Stimulated activated CD4-positive, alpha-beta T cell treated with anti-CD3 and anti-CD28 coated beads, Interleukin-2, amount 100 ng/mL, for 24 hours (primary cell): ENCODE data around the gene KCNJ4.

Experiments
- DNase-seq, 2 donors: peaks; one replicate each; pipeline ENCODE4 v3.0.0-alpha.2; 2020

KCNJ4 gene

DNA sequence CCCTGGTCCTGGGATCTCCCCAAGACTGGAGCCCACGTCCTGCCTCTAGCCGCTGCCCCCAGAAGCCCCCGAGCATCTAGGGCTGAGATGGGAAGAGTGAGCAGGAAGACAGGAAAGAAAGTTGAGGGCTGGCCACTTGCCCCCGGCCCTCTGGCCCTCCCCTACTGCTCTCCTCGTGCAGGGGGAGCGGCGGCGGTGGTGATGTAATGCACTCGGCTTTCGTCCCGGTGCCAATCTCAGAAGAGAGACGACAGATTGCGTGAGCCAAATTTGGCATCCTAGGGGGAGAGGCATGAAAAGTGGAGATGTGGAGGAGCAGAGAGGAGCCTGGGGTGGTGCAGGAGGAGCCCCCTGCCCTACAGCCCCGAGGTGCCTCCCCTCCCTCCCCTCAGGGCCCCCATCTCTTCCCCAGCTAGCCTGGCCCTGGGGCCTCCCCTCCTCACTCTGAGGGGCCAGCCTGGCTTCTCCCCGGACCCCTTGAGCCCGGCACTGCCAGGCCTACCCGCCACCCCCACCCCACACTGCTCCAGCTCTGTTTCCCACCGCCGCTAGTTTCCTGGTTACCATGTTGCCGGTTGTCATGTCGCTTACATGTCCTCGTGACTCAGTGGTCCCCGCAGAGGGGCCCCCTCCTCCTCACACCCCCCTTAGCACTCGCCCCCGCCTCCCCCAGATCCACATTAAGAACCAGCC is 2.5 kb downstream of the KCNJ4 start:
- no peak for DNase-seq

DNA sequence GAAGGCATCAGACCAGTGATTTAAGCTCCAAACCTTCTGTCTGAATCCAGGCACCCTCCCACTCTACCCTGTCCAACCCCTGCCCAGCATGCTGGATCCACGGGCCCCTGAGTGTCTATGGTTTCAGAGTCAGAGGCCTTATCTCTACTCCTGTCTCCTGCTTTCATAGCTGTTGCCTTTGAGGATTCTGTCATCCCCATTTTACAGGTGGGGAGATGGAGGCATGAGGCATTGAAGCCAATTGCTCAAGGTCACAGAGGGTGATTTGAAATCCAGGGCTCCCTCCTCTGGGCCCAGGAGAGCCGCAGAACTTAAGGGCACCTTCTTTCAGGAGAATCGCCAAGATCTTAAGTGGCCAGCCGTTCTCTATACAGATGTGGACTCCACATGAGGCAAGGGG is 3.1 kb downstream of the KCNJ4 start:
- no peak for DNase-seq

DNA sequence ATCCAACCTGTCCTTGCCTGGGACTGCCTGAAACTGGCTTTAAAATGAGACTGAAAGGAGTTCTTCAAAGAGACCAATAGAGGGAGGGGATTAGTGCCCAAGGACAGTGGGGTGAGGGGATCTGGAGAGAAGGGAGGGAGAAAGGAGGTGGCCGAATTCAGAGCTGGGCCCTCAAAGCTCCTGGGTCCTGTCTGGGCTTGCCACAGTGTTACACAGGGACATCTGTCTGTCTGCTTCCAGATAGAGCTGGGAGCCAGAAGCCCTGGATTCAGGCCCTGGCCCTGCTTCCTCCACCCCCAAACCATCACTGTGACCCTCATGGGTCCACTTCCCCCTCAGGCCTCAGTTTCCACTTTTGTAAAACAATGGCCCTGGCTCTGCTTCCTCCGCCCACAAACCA is 3.6 kb downstream of the KCNJ4 start:
- no peak for DNase-seq

DNA sequence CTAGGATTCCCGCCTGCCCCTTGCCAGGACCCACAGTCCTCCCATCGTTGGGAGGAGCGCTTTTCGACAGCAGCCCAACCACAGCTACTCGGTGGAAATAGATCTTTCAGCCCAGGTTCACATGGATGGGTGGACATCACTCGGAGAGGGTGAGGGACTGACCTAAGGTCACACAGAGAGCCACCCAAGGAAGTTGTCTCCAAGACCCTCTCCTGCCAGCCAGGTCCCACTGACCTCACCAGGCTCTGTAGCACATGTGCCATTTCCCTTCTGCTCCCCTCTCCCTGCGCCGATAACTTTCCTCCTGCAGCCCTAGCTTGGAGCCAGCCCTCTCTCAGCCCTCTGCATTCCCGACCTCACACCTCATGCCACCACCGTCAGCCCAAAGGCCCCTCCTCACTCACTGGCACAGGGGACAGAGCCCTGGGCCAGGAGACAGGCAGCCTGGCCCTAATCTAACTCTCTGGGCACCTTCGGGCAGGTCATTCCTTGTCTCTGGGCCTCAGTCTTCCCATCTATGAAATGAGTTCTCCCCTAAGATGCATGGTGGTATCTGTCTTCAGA is 4.7 kb downstream of the KCNJ4 start:
- no peak for DNase-seq

DNA sequence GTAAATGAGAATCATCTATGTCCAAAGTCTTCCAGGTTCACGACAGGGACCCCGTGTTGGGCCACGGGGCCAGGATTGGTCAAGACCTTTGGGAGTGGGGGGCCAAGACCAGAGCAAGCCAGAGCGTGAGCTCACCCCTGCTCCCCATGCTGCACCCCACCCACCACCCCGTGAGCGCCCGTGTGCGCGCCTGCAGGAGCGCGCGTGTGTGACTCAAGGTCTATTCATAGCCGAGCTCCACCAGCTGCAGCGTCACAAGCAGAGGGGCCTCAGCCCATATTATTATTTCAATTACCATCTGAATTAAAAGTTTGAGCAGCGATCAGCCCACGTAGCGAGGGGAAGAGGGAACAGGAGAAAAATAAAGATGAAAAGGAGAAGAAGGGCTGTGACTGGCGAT is 5.2 kb downstream of the KCNJ4 start:
- DNase-seq, result no peak

DNA sequence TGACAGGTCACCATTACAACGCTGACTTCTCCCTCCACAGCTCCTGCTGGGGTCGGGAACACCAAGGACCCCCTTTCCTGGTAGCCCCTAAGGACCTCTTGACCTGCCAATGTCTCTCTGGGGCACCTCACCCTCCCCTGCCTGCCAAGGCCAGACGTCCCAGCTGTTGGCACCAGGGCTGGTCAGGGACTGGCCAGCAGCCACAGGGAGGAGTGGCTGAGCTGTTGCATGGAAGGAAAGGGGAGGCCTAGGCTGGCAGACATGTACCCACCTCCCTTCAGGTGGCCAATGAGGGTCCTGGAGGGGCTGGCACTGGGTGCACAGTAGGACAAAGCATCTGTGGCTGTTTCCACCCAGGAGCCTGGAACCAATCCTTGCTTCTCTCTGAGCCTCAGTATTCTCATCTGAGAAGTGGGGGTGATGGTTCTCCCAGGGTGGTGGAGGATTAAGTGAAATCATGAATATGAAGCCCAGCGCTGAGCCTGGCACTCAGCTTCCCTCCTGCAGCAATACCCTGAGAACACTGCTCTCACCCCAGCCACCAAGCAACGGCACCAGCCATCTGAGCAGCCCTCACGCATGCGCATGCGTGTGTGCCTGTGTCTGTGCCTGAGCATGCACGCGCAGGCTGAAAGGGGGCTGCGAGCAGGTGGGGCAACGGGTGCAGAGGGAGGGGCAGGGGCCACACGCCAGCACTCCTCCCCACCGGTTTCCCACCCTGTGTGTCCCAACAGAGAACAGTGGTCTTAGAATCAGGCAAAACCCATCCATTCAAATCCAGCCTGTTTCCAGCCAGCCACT is 5.9 kb downstream of the KCNJ4 start:
- no peak for DNase-seq

DNA sequence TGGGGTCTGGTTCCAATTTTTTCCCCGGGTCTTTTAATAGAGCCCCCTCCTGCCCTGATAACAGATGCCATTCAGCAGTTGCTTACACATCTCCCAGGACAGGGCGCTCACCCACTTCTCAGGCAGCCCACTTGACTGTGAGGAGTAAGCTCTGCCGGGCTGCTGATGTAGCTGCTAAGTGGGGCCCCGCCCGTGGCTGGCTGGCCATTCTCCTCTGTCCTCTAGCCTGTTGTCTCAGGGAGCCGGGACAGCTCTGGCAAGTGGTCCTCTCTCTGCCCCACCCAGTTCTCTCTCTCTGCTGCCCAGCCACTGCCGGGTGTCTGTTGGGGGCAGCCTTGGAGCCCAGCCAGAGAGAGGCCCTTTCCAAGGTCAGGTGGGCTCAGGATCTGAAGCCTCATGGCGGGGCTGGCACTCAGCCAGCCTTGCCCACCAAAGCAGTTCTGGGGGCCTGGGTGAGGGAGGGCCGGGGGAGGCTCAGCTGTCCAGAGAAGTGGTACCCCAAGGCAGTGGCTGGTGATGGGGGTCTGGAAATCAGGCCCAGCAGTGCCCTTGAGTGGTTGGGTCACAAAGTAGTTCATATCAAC is 8.9 kb downstream of the KCNJ4 start:
- DNase-seq, result no peak

DNA sequence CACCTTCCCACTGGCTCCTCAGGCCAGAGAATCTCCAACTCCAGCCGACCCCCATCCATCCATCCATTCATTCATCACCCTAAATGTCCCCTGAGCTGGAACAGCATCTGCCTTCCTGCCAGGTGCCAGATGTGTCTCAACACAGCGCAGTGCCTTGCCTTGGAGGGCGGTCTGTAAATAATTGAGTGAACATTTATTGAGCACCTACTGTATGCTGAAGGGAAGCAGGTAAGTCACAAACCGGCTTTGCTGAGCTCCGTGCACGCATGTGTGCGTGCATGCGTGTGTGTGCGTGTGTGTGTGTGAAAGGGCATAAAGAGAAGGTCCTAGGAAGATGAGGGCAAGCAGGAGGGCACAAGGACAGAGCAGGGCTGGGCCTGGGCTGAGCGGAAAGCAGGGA is 10.2 kb downstream of the KCNJ4 start:
- no peak for DNase-seq

DNA sequence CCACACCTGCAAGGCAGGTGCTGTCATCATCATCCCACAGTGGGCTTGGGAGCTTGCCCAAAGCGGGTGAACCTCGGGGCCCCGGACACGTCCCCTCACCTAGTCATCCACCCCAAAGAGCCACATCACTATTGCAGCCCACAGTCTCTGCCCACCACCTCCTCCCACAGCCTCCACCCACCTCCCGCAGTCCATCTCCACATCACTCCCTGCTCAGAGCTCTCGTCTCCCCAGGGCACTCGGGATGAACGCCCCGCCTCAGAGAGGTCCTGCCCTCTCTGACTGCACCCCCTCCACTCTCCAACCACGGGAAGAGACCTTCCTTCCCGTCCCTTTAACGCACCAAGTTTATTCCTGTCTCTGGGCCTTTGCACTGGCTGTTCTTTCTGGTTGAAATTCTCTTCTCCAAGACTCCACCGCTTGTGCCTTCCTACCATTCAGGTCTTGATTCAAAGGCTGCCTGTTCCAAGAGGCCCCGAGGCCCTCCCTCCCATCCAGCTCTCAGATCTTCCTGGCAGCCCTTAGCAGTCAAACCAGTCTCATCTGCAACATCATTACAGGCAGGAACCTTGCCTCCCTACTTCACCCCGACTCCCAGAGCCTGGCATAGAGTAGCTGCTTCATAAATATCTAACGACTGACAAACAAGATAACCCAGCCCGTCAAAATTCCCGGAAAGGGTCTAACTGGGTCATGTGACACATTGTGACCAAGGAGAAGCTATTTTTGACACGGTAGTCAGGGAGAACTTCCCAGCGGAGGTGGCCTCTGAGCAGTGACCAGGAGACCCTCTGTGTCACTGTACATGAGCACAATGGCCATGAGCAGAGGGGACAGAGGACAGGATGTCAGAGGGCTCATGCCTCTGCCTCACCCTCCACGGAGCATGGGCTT is 11.1 kb downstream of the KCNJ4 start:
- DNase-seq, result no peak

DNA sequence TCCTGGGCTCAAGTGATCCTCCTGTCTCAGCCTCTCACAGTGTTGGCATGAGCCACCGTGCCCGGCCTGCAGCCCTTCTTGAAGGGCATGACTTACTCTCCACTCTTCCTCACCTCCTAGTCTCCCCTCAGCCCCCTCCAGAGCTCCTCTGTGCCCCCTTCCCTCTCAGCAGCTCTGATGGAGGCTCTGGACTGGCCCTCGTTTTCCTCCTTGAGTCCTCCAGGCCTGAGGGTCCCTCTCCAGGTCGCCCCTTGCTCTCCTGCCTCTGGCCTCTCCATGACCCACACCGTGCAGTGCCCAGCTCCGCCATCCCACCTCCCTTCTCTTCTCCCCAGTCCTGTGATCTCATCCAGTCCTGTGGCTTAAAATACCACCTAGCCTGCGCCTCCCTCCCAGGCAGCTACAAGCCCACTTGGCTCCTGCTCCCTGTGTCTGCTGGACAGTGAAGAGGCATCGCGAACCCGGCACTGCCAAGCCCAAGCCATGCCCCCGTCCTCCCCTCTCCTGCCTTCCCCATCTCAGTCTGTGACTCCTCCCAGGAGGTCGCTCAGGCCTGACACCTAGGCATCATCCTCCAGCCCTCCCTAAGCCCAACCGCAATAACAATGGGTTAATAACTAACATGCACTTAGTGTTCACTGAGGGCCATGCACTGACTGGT is 11.9 kb downstream of the KCNJ4 start:
- DNase-seq, result no peak

DNA sequence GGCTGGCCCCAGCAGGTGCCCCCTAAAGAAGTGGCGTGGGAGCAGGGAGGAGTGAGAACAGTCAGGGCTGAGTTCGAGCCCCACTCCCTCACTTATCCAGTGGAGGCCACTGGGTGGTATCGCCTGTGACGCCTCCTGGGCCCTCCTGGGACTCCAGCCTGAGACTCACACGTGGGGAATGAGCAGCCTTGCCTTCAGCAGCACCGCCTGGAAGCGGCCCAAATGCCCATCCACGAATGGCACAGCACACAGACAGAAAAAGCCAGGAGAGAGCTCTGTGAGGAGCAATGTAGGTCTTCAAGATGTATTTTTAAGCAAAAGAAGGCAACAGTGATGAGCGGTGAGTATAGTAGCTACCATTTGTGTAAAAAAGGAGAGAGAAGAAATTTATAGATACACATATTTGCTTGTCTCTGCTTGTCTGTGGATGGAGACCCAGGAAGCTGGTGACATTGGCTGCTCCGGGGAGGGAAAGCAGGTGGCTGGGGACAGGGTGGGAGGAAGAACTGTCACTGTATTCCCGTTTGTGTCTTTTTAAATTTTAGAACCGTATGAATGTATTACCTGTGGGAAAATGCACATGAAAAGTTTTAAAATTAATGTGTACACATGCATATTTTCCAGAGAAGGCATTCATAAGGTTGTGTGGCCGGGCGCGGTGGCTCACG is 13.2 kb downstream of the KCNJ4 start:
- no peak for DNase-seq

DNA sequence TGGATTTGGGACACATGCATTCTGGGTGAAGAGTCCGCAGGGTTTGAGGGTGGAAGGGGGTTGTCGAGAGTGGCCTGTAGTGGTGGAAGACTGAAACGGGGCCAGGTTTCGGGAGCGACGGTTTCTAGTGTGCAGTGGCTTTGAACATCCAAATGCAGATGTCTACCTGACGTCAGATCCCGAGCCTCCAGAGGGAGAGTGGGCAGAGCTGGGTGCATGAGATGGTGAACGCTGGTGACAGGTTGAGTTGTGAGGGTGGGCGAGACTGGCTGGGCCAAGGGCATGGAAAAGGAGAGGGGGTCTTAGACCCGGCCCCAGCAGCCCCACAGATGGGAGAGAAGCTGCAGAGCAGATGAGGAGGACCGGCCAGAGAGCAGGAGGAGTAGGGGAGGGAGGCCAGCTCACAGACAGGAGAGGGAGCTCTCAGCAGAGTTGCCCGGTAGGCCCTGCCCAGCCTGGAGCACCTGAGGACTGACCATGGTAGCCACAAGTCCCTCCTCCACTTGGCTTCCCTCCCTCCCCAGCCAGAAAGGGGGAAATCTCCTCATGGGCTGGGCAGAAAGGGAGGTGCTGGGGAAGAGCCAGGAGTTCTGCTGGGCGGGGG is 14.2 kb downstream of the KCNJ4 start:
- no peak for DNase-seq

DNA sequence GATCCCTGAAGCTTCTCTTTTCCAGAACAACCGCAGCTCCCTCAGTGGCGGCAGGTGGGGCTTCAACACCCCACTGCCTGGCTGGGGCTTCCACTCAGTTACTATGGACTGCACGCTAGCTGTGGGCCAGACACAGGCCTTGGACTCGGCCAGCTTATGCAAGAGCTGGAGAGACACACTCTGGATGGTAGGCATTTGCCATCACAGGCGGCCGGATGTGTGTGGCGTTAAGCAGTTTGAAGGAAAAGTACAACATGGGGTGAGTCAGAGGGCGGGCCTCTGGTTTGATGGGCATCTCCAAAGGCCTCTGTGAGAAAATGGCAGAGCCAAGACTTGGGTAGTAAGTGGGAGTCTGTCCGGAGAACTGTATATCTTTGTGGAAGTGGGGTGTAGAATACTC is 17.6 kb downstream of the KCNJ4 start:
- DNase-seq, result no peak

DNA sequence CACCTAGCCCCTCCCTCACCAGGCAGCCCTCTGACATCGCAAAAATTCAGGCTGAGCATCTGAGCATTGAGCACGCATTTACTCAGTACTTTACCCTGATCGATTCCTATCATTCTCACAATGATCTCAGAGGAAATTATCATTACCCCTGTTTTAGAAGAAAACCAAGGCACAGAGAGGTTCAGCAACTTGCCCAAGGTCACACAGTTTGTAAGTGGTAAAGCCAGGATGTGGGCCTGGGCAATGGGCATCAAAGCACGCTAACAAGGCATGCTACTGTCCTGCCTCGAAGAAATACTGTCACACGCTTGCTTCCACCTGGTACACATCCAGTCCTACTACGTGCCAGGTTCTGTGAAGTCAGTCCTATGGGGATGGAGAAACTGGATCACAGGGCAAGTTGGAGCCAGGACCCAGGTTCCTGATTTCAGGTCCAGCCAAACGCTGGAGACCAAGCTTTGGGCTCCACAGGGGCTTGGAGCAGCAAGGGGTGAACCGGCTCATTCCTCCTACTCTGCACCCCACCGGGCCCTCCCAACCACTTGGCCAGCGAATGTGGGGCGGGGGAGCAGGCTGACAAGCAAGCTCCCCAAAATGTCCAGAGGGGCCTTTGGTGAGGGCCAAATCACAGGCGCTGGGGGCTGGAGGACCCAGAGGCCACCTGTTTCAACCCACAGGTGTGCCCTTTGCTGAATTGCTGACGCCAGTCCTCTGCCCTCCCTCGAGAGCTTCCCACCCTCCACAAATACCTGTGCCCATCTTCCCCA is 18.2 kb downstream of the KCNJ4 start:
- no peak for DNase-seq

DNA sequence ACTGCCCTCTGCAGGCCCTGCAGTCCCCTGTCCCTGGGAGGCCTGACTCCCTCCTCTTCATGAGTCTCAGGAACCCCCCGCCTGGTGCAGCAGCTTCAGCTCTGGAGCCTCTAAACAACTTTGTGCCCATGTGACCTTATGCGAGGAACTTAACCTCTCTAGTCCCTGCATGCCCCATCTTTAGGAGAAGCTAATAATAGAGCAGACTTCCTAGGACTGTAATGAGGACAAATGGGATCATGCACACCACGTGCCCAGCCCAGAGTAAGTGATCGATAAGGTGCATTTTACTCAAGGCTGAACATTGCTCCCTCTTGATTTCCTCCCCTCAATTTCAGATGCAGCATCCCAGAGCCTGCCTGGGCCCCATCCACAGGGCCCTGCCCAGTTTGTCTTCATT is 19.0 kb downstream of the KCNJ4 start:
- DNase-seq, result no peak

DNA sequence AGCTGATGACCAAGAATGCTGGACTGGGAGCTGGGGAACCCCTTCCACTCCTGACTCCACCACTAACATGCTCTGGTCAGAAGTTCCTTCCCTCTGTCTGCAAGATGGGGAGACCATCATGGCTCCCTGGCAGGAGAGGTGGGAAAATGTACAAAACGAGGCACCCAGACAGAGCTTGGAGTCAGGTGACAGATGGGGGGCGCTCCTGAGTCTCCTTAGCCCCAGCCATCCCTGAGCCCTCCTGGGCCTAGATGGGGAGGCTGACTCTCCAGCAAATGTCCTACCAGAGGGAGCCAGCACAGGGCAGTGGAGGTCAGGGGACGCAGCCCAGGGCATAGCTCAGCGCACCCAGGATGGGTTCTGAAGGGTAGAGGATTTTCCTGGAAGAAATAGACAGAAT is 20.0 kb downstream of the KCNJ4 start:
- DNase-seq, result no peak

DNA sequence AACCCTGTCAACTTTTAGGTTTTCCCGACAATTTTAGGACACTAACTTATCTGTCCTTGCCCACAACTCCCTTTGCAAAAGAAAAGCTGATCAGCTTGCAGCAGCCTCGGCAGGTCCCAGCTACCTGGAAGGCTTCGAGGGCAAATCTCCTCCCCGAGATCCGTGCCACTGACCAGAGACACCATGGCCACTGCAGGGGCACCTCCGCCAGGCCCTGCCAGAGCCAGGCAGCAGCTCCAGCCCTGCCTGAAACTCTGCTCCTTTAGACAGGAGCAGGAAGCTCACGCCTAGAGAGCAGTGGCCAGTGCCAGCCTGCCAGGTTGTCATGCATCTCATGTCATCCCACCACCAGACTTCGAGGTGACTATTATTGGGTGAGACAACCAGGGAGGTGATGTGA is 21.1 kb downstream of the KCNJ4 start:
- no peak for DNase-seq

DNA sequence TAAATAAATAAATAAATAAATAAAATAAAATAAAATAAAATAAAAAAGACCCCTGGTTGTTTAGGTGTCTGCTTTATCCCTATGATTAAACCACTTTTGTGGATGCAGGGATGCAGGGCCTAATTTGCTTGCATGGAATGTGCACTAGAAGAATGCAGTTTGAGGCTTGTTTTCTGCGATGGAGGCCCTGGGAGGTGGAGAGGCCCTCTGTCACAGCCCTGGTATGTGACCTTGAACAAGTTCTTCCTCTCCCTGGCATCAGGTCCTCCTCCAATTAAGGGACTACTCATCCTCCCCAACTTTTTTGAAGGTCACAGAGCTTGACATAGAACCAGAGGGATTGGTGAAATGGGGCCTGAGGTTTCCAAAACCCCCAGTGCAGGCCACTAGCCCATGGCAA is 22.7 kb downstream of the KCNJ4 start:
- no peak for DNase-seq

DNA sequence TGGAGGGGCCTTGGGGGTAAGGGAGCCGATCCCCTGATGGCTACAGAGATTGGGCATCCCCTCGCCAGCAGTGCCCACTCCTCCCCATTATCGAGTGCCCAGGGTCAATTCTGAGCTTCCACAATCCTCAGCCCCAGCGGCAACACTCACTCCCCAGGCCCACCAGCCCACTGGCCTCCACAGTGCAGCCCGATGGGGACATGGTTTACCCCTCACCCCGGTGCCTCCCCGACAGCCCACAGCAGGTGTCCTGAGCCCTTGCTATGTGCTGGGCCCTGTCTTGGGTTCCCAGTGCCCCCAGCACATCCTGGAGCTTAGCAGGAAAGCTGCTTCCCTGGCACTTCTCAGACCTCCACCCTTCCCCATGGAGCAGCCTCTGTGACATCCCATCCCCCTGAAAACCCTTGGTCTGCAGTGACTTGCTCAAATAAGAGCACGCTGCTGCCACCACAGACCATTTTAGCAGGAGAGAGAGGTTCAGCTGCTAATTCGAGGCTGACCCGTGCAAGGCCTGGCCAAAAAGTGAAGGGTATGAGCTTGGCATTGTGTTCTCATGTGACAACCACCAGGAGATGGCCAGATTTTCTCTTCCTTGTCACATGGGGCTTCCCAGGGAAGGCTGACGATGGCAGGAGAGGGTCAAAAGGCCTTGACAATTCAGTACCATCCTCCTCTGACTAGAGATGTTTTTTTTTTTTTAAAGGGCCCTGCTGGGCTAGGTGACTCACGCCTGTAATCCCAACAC is 23.6 kb downstream of the KCNJ4 start:
- DNase-seq, result no peak
